WTC11 (cell line): ENCODE measurements around the gene PTK6. TPM values are rescaled to one million over a fixed set of nuclear protein-coding genes. Genes with fewer than 3 reads are reported as not detected.

Experiments used
- ATAC-seq: fragments of 200-7000 bp; cut with Tn5 transposase; 2 replicates; pipeline ENCODE4 v1.10.0; 2021; ENCODE audit warnings: mild to moderate bottlenecking, moderate library complexity
- CTCF ChIA-PET: fragments of 300-600 bp; sonication (Branson Sonifier 250); formaldehyde crosslinking; loops from one replicate; lab custom pipeline; 2021; ENCODE audit warnings: antibody characterized with exemption; lab: Charles Lee
- POLR2A ChIA-PET: fragments of 350-600 bp; sonication (Branson Sonifier 250); formaldehyde crosslinking; loops from one replicate; lab custom pipeline; 2021; ENCODE audit warnings: antibody characterized with exemption; lab: Charles Lee
- DNase-seq: peaks from one replicate; pipeline ENCODE4 v3.0.0; 2021; ENCODE audit warnings: low spot score
- H3K27ac Mint-ChIP-seq: 2 replicates; pipeline ENCODE4 v1.8.0; 2021; ENCODE audit warnings: mixed read lengths
- H3K27me3 Mint-ChIP-seq: 2 replicates; pipeline ENCODE4 v1.8.0; 2021; ENCODE audit warnings: low read depth, mild to moderate bottlenecking, moderate library complexity, mixed read lengths
- H3K36me3 Mint-ChIP-seq: 2 replicates; pipeline ENCODE4 v1.8.0; 2021; ENCODE audit warnings: mixed read lengths
- H3K4me1 Mint-ChIP-seq: 2 replicates; pipeline ENCODE4 v1.8.0; 2022; ENCODE audit warnings: mixed read lengths
- H3K4me3 Mint-ChIP-seq: 2 replicates; pipeline ENCODE4 v1.8.0; 2021; ENCODE audit warnings: mild to moderate bottlenecking, moderate library complexity, mixed read lengths
- H3K9me3 Mint-ChIP-seq: 2 replicates; pipeline ENCODE4 v1.8.0; 2021; ENCODE audit warnings: mixed read lengths
- AR ChIP-seq: fragments of 250-450 bp; sonication (Bioruptor Pico); IDR thresholded peaks from 2 replicates; pipeline ENCODE4 v1.9.0; 2021; ENCODE audit warnings: mild to moderate bottlenecking
- ARID4B ChIP-seq: sonication (generic); formaldehyde crosslinking; IDR thresholded peaks from 2 replicates; pipeline ENCODE4 v1.8.0; 2023; ENCODE audit warnings: missing genetic modification reagents, mild to moderate bottlenecking, borderline replicate concordance
- CDX4 ChIP-seq: fragments of 250-450 bp; sonication (Bioruptor Pico); IDR thresholded peaks from 2 replicates; pipeline ENCODE4 v1.9.0; 2021; ENCODE audit warnings: moderate library complexity, mild to moderate bottlenecking, inconsistent platforms, borderline replicate concordance
- GTF2I ChIP-seq: fragments of 250-450 bp; sonication (Bioruptor Pico); conservative IDR thresholded peaks from 2 replicates; pipeline ENCODE4 v1.4.0; 2021; ENCODE audit warnings: mild to moderate bottlenecking
- HMGA2 ChIP-seq: fragments of 250-450 bp; sonication (Bioruptor Pico); IDR thresholded peaks from 2 replicates; pipeline ENCODE4 v1.4.0; 2021; ENCODE audit warnings: mild to moderate bottlenecking, moderate library complexity
- KAT7 ChIP-seq: sonication (generic); formaldehyde crosslinking; IDR thresholded peaks from 2 replicates; pipeline ENCODE4 v1.8.1; 2023; ENCODE audit warnings: missing genetic modification reagents, mild to moderate bottlenecking, borderline replicate concordance
- NFYB ChIP-seq: sonication (generic); formaldehyde crosslinking; conservative IDR thresholded peaks from 2 replicates; pipeline ENCODE4 v1.8.0; 2022; ENCODE audit warnings: low read depth, missing genetic modification reagents
- TCF7 ChIP-seq: sonication (generic); formaldehyde crosslinking; IDR thresholded peaks from 2 replicates; pipeline ENCODE4 v1.8.0; 2022; ENCODE audit warnings: mild to moderate bottlenecking, low read depth, missing genetic modification reagents, moderate library complexity
- TP53 ChIP-seq: sonication (generic); formaldehyde crosslinking; IDR thresholded peaks from 2 replicates; pipeline ENCODE4 v1.8.1; 2023; ENCODE audit warnings: mild to moderate bottlenecking, missing genetic modification reagents
- ZNF138 ChIP-seq: sonication (generic); formaldehyde crosslinking; conservative IDR thresholded peaks from 2 replicates; pipeline ENCODE4 v1.8.1; 2022; ENCODE audit warnings: mild to moderate bottlenecking, moderate library complexity, missing genetic modification reagents
- ZNF263 ChIP-seq: sonication (generic); formaldehyde crosslinking; IDR thresholded peaks from 2 replicates; pipeline ENCODE4 v1.8.1; 2022; ENCODE audit warnings: low read depth, mild to moderate bottlenecking, moderate library complexity, missing genetic modification reagents
- ZNF416 ChIP-seq: fragments of 250-450 bp; sonication (Bioruptor Pico); IDR thresholded peaks from 2 replicates; pipeline ENCODE4 v1.9.0; 2021; ENCODE audit warnings: mild to moderate bottlenecking, inconsistent platforms
- ZNF532 ChIP-seq: fragments of 250-450 bp; sonication (Bioruptor Pico); IDR thresholded peaks from 2 replicates; pipeline ENCODE4 v1.9.0; 2021; ENCODE audit warnings: mild to moderate bottlenecking, borderline replicate concordance
- total RNA-seq: library from RNA; stranded (reverse); gene quantifications from 3 replicates; pipeline ENCODE4 v1.2.3, GENCODE V29; 2021
- TF ChIP-seq, protein P1 (sequence below): sonication (generic); formaldehyde crosslinking; IDR thresholded peaks from 2 replicates; pipeline ENCODE4 v1.8.1; 2022; ENCODE audit warnings: missing genetic modification reagents, borderline replicate concordance
- TF ChIP-seq, protein P2 (sequence below): sonication (generic); formaldehyde crosslinking; IDR thresholded peaks from 2 replicates; pipeline ENCODE4 v1.8.1; 2023; ENCODE audit warnings: mild to moderate bottlenecking, missing genetic modification reagents, moderate library complexity
- TF ChIP-seq, protein P3 (sequence below): sonication (generic); formaldehyde crosslinking; conservative IDR thresholded peaks from 2 replicates; pipeline ENCODE4 v1.8.1; 2022; ENCODE audit warnings: mild to moderate bottlenecking, missing genetic modification reagents
- TF ChIP-seq, protein P4 (sequence below): sonication (generic); formaldehyde crosslinking; IDR thresholded peaks from 2 replicates; pipeline ENCODE4 v1.8.1; 2023; ENCODE audit warnings: mild to moderate bottlenecking, missing genetic modification reagents

Gene PTK6
- total RNA-seq, 1 experiment from 2014 or later: 0.22 TPM

GRCh38 chr20:63492518-63492917 is 44.7 kb downstream of the PTK6 start:
- peaks cover 7% of the 10 kb centered on the region for H3K4me1 Mint-ChIP-seq
- peaks cover 9% of the 10 kb centered on the region for H3K9me3 Mint-ChIP-seq
- ATAC-seq: no peak
- no peak overlapping the region for H3K4me3 Mint-ChIP-seq
- CTCF ChIA-PET: no interaction called here
- H3K36me3 Mint-ChIP-seq: peaks cover 16% of the 10 kb centered on the region
- TF ChIP-seq, protein P1, sequence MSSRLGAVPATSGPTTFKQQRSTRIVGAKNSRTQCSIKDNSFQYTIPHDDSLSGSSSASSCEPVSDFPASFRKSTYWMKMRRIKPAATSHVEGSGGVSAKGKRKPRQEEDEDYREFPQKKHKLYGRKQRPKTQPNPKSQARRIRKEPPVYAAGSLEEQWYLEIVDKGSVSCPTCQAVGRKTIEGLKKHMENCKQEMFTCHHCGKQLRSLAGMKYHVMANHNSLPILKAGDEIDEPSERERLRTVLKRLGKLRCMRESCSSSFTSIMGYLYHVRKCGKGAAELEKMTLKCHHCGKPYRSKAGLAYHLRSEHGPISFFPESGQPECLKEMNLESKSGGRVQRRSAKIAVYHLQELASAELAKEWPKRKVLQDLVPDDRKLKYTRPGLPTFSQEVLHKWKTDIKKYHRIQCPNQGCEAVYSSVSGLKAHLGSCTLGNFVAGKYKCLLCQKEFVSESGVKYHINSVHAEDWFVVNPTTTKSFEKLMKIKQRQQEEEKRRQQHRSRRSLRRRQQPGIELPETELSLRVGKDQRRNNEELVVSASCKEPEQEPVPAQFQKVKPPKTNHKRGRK: no peak
- TF ChIP-seq, protein P2, sequence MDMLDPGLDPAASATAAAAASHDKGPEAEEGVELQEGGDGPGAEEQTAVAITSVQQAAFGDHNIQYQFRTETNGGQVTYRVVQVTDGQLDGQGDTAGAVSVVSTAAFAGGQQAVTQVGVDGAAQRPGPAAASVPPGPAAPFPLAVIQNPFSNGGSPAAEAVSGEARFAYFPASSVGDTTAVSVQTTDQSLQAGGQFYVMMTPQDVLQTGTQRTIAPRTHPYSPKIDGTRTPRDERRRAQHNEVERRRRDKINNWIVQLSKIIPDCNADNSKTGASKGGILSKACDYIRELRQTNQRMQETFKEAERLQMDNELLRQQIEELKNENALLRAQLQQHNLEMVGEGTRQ: no peak
- no peak for TF ChIP-seq TCF7 (CRISPR knock-in tag)
- TF ChIP-seq KAT7 (CRISPR knock-in tag): no peak
- TF ChIP-seq ZNF138: no peak
- H3K27ac Mint-ChIP-seq: no peak overlapping the region
- peaks cover 38% of the 10 kb centered on the region for H3K27me3 Mint-ChIP-seq
- POLR2A ChIA-PET: no interaction called here
- no peak for DNase-seq

GRCh38 chr20:63491635-63492230 is 45.4 kb downstream of the PTK6 start:
- CTCF ChIA-PET: no interaction called here
- ATAC-seq (no peak), DNase-seq (no peak)
- POLR2A ChIA-PET: no interaction called here
- no peak overlapping the region for H3K4me3 Mint-ChIP-seq
- H3K27ac Mint-ChIP-seq: no peak overlapping the region
- peaks cover 9% of the 10 kb centered on the region for H3K9me3 Mint-ChIP-seq
- peaks cover 34% of the 10 kb centered on the region for H3K27me3 Mint-ChIP-seq
- H3K4me1 Mint-ChIP-seq: peaks cover 3% of the 10 kb centered on the region
- H3K36me3 Mint-ChIP-seq: peaks cover 16% of the 10 kb centered on the region
- TF ChIP-seq, protein P3, sequence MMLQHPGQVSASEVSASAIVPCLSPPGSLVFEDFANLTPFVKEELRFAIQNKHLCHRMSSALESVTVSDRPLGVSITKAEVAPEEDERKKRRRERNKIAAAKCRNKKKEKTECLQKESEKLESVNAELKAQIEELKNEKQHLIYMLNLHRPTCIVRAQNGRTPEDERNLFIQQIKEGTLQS (CRISPR knock-in tag): no peak
- TF ChIP-seq AR (CRISPR knock-in tag) (no peak), ZNF532 (CRISPR knock-in tag) (no peak), HMGA2 (CRISPR knock-in tag) (no peak), NFYB (no peak), ZNF263 (CRISPR knock-in tag) (no peak), GTF2I (CRISPR knock-in tag) (no peak), ARID4B (no peak), CDX4 (CRISPR knock-in tag) (no peak), TP53 (no peak), ZNF416 (CRISPR knock-in tag) (no peak)
- TF ChIP-seq, protein P4, sequence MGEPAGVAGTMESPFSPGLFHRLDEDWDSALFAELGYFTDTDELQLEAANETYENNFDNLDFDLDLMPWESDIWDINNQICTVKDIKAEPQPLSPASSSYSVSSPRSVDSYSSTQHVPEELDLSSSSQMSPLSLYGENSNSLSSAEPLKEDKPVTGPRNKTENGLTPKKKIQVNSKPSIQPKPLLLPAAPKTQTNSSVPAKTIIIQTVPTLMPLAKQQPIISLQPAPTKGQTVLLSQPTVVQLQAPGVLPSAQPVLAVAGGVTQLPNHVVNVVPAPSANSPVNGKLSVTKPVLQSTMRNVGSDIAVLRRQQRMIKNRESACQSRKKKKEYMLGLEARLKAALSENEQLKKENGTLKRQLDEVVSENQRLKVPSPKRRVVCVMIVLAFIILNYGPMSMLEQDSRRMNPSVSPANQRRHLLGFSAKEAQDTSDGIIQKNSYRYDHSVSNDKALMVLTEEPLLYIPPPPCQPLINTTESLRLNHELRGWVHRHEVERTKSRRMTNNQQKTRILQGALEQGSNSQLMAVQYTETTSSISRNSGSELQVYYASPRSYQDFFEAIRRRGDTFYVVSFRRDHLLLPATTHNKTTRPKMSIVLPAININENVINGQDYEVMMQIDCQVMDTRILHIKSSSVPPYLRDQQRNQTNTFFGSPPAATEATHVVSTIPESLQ: no peak
